HG02642 (cell line): Measurements from ENCODE around the gene CD274.
"Not testable (repeated sequence)": the region's sequence is repeated elsewhere in the genome, so short reads cannot be mapped to it uniquely, and the experiment has no call there.

Experiments
- ATAC-seq: cut with Tn5 transposase; IDR thresholded peaks from one replicate; pipeline ENCODE4 v1.9.1; 2021; ENCODE audit warnings: mild to moderate bottlenecking; ENCODE audit not compliant: unreplicated experiment, poor library complexity

The CD274 gene

DNA sequence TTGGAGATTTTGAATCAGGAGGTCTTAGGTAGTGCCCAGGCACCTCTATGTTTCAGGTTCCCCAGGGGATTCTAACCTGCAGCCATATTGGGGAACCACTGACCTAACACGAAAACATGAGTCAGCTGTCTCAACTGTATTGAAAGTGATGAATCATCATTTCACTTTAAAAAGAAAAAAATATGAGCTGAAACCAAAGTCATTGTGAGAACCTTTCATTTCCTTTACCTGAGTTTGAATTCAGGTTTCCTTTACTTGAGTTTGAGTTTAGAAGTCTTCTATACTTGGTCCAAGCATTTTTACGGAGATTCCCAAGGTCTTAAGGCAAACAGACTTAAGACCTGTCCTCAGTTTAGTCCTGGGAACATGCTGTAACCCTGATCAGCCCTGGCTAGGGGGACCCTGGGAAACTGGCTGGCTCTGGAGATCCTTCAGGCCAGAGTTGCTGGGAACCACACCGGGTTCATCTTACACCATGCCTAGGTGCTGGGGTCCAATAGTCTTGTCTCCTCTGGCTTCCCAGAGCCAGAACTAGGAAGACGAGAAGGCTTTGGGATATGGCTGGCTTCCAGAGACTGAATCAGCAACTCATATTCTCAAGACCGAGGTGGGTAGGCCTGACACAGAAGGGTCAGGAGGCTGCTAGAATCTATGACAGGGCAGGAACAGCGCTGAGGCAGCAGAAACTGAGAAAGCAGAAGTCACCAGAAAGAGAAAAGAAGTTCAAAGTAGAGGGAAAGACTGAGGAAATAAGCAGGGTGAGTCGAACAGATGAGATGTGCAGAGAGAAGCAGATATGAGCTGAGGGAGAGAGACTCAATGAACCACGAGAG is 43.6 kb downstream of the CD274 start:
- peak; percentile 86 for ATAC-seq

DNA sequence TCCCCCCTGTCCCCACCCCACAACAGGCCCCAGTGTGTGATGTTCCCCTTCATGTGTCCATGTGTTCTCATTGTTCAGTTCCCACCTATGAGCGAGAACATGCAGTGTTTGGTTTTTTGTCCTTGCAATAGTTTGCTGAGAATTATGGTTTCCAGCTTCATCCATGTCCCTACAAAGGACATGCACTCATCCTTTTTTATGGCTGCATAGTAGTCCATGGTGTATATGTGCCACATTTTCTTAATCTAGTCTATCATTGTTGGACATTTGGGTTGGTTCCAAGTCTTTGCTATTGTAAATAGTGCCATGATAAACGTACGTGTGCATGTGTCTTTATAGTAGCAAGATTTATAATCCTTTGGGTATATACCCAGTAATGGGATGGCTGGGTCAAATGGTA is 44.4 kb downstream of the CD274 start:
- ATAC-seq: not testable (repeated sequence)

DNA sequence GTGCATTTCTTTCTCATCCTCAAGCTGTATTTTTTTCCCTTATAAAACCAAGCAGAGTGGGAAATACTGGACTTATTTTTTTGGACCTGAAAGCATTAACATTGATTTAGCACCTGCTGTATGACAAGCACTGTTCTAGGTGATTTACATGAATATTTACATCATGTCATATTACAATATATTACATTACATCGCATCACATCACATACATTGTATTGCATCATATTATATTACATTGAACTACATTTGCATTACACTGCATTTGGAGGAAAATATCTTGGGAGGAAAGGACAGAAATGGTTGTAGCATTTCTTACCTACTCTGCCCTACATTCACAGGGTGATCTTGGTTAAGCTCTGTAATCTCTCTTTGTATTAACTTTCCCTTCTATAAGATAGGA is 48.8 kb downstream of the CD274 start:
- ATAC-seq: no peak

DNA sequence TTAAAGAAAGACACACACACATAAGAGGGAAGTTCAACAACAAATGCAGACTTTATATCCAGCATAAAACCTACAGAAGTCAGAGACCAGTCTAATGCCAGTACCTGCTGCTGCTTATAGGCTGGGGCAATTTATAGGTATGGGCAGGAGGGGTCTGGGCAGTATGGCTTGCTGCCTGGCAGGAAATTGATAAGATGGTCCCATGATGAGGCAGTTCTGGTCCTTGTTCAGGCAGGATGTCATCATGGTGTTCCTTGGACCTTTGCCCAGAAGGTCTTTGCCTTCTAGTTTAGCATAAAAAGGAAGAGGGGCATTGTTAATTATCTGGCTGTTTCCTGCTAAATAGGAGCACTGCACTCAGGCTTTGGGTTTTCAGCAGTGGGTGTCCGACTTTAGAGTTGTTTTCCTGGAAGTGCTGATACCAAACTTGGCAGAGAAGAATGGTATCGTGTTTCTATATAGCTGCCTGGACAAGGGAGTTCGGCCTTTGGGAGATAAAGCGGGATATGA is 49.6 kb downstream of the CD274 start:
- no peak for ATAC-seq

DNA sequence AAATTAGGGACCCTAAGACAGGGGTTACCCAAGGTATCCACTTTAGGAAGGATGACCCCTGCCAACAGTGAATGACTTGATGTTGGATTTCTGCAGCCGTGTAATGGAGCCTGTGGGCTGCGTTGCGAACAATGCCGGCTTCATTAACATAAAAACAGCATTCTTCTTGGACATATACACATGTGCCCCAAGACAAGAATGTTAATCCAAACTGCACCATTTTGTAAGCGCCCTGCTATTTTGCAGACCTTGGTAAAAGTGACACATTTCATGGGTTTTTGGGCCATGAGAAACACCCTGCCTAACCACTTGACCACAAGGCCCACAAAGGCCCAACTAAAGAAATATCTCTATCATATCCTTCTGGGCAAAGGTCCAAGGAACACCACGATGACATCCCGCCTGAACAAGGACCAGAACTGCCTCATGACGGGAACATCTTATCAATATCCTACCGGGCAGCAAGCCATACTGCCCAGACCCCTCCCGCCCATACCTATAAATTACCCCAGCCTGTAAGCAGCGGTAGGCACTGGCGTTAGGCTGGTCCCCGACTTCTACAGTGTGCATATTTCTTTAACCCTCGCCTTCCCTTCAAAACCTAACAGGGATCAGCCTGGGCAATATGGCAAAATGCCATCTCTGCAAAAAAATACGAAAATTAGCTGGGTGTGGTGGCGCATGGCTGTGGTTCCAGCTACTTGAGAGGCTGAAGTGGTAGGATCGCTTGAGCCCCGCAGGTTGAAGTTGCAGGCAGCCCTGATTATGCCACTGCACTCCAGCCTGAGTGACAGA is 50.3 kb downstream of the CD274 start:
- no peak for ATAC-seq

DNA sequence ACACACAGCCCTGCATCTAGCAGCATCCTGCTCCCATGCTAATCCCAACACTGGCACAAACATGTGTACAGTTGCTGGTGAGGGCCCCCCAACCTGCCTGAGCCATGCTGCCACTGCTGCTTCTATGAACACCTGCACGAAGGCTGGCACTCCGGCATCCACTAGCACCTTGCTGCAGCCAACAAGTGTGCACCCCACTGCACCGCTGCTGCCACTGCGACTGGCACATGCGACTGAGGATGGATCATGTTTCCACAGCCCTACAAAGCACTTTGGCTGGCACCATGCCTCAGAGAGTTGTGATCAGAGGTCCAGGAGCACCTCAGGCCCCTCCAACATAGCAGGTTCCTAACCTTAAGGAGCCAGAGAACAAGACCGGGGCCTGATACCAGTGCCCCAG is 52.2 kb downstream of the CD274 start:
- no peak for ATAC-seq

DNA sequence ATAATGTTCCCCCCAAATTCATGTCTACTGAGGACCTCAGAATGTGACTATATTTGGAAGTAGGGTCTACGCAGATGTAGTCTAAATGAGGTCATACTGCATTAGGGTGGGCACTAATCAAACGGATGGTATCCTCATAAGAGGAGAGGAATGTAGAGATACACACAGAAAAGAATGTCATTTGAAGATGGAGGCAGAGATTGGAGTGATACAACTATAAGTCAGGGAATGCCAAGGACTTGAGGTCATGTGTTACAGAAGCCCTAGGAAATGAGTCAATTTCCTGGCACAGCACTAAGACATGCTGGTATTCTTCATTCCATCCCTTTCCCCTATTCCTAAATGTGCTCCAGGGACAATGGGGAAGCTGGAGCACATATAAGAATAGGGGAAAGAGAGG is 59.2 kb downstream of the CD274 start:
- ATAC-seq: no peak

DNA sequence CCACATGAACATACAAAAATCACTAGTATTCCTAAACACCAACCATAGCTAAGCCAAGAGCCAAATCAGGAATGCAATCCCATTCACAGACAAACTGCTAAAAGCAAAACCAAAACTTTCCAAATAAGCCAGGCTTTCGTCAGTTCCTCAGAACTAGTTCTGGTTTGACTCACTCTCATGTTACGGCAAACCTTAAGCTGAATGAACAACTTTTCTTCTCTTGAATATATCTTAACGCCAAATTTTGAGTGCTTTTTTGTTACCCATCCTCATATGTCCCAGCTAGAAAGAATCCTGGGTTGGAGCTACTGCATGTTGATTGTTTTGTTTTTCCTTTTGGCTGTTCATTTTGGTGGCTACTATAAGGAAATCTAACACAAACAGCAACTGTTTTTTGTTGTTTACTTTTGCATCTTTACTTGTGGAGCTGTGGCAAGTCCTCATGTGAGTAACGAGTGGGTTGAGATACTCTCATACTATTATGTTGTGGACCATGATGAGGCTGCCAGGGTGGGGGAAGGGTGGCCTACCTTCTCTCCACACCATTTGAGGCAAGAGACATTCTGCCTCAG is 60.1 kb downstream of the CD274 start, which contains the start of gene PDCD1LG2:
PDCD1LG2 (plus strand) TSS at position 172 of the 572 bp plus-strand sequence. CDS start 12,016 bp downstream, outside the sequence.
- peak; percentile 65 for ATAC-seq

DNA sequence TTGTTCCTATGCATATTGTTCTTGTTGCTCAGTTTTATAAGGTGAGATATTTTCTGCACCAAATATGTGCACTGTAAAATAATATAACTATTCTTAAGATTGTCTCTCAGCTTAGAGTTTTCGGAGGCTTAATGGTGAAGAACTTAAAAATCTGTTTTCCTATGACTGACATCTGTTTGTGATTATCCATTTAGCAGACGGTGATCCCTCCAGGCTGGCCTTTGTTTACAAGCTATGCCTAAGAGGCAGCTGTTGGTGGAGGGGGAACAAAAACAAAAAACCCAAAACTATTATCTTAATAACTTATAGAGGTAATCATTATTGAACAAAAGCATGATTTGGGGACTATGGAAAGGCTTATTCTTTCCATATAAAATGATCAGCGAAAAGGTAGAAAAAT is 60.6 kb downstream of the CD274 start:
- ATAC-seq: no peak

DNA sequence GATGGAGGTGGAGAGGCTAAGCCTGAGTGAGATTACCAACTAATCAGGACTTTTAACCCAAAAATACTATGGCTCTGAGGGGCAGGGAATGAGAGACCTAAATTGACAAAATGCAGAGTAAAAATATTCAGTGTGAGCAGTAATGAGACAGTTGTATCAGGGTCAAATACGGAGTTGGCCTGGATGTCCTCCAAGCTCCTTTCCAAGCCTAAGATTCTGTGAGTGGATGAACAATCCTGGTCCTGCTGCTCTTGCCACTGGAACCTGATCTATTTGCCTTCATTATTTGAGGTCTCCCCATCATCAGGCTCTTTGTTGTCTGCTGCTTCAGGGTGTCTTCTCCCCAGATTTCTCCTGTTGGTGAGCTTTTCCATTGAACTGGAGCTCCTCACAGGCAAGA is 61.1 kb downstream of the CD274 start:
- ATAC-seq: no peak

DNA sequence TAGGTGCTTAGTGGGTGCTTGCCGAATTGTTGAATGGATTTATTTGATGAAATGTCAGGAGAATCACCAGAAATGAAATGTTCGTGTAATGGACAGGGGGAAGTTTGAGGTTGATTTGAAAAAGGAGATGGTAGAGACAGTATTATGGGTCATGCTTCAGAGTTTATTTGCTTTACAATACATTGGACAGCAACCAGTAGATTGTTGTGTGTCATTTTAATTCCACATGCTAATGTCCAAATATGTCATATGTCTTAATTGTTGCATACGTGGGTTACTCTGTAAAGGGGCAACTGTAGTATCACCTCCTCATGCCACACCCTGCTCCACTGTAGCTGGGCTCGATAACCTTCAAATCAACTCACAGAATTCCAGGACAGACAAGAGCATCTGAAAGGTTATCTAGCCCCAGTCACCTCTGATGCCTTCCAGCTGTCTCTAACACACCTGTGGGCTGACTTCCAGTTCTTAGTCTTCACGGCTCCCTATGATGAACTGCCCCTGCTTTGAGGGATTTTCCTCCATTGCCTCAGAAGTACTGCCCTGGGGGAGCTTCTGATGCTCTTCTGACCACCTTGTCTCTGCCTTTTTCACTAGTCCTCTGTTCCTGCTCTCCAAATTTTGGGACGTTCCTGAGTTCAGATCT is 61.7 kb downstream of the CD274 start:
- ATAC-seq: no peak

DNA sequence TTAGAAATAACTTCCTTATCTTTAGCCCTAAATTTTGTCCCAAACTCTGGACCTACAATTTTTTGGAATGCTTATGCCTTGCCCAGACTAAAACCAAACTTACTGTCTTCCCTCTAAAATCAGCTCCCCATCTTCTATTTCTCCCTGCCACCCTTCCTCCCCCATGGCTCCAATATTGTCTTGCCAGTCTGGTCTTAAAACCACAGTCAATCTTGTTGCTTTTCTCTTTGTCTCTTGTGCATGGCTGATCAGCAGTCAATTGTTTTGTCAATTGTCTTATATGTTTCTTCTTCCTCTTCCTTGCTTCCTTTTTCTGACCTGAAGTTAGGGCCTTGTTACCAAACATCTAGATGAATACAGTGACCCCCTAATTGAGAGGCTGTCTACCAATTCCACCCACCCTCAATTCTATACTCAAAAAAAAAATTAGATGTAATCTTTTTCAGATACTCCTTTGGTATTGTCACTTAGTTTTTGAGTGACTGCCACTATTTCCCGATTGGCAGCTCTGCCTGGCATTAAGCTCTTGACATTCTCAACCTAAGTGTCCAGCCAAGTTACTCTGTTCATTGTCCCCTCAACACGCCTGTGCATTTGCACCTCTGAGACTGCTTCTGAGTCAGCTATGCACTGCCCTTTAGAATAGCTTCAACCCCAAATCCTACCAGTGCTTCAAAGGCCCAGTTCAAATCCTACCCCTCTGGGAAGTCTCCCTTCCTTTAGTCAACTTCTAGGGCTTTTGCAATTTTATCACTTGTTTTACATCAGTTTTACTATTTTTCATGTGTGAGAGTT is 62.5 kb downstream of the CD274 start:
- ATAC-seq: no peak

DNA sequence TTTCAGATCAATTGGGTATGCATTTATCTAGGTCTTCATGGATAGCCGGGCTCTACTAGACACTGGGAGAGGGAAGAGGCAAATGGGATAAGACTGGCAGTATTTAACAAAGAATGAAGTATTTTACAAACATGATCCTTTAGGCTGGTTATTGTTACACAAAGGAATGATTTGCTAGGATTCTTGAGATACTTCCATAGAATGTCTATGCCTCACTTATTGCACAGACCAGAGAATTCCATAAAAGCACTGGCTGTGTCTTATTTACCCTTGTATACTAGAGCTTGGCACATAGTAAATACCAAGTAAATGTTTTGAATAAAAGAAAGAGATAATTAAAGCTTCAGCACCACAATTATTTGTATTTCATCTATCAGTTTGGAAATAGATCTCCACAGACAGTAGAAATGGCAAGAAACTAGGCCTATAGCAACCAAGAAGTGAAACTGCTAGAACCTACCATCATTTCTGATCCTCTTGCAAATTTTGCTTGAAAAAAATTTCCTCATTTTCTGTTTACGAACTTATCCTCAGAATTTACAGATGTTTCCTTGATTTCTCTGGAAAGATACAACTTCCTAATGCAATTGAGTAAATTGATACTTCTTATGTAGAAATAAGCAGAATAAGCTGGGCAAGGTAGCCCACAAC is 63.7 kb downstream of the CD274 start:
- ATAC-seq: no peak

DNA sequence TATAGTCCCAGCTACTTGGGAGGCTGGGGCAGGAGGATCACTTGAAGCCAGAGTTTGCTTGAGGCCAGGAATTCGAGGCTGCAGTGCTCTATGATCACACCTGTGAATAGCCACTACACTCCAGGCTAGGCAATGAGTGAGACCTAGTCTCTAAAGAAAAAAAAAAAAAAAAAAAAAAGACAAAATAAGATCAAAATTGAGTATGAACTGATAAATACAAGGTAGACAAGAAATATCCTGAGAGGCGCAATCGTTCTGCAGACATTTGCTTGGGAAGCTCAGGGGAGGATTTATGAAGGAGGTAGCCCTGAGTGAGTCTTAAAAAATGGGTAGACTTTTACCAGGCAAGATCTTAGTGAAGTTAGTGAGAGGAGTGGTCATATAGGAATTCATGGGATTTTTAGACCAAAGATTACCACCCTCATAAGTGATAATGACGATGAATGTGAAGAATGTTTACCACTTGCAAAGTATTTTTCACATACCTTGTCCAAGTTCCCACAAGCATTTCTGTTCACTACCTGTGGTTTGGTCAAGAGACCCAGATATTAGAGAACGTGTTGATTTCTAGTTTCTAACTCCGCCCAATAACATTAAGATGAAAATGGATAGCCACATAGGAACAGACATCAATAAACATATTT is 64.4 kb downstream of the CD274 start:
- ATAC-seq: no peak

DNA sequence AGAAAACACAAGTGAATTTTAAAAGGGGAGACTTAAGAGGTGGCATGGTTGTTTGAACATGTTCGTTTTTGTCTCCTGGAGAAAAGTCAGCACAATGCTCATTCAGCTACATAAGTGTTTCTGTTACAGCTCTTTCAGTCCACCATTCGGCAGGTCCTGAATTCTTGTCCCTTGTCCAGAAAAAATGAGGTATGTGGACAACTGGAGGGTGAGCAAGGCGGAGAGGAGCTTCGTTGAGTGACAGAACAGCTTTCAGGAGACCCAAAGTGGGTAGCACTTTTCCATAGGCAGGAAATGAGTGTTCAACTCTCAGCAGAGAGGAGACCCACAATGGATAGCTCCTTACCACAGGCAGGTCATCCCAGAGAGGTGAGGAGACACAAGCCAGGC is 64.9 kb downstream of the CD274 start:
- ATAC-seq: no peak

DNA sequence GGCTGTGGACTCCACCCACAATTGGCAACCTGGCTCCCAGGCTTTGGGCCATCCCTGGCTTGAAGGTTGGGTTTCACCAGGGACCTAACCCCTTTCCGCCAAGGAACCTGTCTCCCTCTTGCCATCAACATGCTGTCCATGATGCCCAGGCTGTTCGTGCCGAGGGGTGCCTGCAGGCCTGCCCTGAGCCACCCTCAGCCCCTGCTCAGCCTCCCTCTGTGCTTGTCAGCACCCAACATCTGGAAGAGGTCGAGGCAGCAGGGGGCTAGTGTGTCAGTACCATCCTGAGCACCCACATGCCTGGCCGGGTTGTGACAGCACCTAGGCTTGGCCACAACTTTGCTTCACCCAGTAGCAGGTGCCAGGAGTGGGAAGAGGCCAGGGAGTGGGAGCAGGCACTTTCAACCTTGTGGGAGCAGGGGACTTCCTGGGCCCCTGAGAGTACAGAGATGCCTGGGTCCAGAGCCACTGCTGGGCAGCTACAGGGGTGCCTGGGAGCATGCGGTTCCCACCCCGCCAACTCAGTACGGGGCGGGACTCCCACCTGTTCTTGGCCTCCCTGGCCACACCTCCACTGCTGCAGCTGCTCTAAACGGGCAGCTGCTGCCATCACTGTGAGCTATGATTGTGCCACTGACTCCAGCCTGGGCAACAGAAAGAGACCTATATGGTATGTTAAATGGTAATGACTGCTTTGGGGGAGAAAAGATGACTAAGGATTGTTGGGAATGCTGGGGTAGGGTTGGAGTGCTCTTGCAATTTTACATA is 66.3 kb downstream of the CD274 start:
- no peak for ATAC-seq

DNA sequence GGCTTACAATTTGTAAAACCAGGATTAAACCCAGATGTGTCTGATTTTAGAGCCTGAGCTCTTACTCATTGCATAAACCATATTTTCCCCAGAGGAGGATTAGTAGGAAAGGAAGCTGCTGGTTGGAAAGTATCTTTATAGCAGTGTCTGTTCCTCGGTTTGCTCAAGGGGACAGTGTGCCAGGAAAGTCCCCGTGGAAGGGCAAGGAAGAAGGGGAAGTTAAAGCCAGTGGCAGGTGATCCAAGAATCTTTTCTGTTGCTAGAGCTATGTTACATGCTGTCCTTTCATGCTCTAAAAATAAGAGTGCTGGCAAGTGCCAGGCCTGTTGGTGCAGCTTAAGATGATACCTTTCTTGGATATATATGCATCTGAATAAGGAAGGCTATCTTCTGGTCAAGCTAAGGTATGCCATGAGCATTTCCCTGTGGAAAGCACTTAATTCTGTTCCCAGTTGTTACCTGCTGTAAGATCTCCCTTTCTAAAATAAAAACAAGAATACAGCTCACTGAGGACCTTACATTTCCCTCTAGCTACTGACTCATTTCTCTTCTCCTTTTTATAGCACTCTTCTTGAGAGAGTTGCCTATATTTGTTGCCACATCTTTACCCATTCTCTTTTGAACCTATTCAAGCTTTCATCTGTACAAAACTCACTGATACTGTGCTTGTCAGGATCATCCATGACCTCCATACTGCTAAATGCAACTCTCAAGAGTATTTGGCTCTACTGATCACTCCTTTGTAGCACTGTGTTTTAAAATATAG is 68.0 kb downstream of the CD274 start:
- peak; percentile 59 for ATAC-seq
